Measurements from ENCODE around the gene INSYN1. TPM values are rescaled to one million over a fixed set of nuclear protein-coding genes. Genes with fewer than 3 reads are reported as not detected.

Gene INSYN1
- total and polyA plus RNA-seq, 2 donors (not counting 1 experiment from before 2014, with no cell fraction given): not detected

DNA sequence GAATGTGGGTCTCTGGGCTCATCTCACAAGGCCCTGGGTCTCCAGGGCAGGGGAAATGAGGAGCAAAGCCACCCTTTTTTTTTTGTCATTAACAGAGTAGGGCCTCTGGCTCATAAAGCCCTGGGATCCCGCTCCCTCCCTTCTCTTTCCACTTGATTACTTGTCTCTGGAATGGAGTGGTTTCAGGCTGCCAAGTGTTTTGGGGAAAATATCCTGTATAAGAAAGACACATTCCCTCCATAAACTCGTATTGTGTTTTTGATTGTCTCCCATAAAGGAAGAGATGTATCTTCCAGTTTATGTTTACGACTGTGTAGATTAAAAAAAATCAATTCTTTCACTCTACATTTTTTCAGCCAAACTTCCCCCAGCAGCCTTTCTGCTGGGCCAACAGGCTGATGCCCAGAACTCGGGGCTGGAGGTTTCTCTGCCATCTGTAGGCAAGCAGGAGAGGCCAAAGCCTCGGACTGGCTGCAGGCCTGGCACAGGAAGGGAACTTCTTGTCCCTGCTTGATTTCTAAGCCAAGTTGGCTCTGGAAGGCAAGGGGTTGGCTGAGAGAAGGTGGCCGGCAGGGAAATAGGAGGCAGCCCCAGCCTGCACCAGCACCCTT, 49.4 kb upstream of the INSYN1 start:
- no peaks in the 10 kb centered on the region for H3K4me1 ChIP-seq (ENCODE audit: control insufficient read depth in 2 of 2, insufficient read depth in 2 of 2, low read length in 2 of 2)
- DNase-seq (no peak), ATAC-seq (ENCODE audit: low read depth) (no peak)
- H3K27me3 ChIP-seq (replicated peaks in 1 of 4; ENCODE audit: control extremely low read depth in 1 of 4, control insufficient read depth in 3 of 4, insufficient read depth in 4 of 4, low read length in 3 of 4): no peaks in the 10 kb centered on the region
- Mint-ChIP-seq H3K27ac (no peak overlapping the region), H3K9me3 (ENCODE audit: insufficient read depth) (no peaks in the 10 kb centered on the region), H3K4me1 (no peaks in the 10 kb centered on the region), H3K4me3 (no peak overlapping the region), H3K27me3 (peaks cover 16% of the 10 kb centered on the region)
- no peak overlapping the region for H3K4me3 ChIP-seq (ENCODE audit: control extremely low read depth in 1 of 5, extremely low read depth in 1 of 5, insufficient read depth in 1 of 5, low read depth in 2 of 5, low read length in 4 of 5)
- TF ChIP-seq, protein P1, sequence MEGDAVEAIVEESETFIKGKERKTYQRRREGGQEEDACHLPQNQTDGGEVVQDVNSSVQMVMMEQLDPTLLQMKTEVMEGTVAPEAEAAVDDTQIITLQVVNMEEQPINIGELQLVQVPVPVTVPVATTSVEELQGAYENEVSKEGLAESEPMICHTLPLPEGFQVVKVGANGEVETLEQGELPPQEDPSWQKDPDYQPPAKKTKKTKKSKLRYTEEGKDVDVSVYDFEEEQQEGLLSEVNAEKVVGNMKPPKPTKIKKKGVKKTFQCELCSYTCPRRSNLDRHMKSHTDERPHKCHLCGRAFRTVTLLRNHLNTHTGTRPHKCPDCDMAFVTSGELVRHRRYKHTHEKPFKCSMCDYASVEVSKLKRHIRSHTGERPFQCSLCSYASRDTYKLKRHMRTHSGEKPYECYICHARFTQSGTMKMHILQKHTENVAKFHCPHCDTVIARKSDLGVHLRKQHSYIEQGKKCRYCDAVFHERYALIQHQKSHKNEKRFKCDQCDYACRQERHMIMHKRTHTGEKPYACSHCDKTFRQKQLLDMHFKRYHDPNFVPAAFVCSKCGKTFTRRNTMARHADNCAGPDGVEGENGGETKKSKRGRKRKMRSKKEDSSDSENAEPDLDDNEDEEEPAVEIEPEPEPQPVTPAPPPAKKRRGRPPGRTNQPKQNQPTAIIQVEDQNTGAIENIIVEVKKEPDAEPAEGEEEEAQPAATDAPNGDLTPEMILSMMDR (IDR thresholded peaks at IDR 0.05): no peak
- TF ChIP-seq EZH2 (IDR thresholded peaks at IDR 0.05; ENCODE audit: borderline replicate concordance, insufficient read depth, low read depth, low read length, poor library complexity, severe bottlenecking): no peak
- no peaks in the 10 kb centered on the region for H3K36me3 ChIP-seq (replicated peaks in 1 of 2; ENCODE audit: control extremely low read depth in 1 of 2, control insufficient read depth in 1 of 2, extremely low read depth in 1 of 2, insufficient read depth in 2 of 2, low read length in 1 of 2)
- no peak overlapping the region for H3K27ac ChIP-seq (ENCODE audit: low read length in 2 of 2)
- ChIA-PET CTCF (no interaction called here), POLR2A (no interaction called here)
- intact Hi-C loops (cut with micrococcal nuclease): no loop called here
- no peaks in the 10 kb centered on the region for H3K79me2 ChIP-seq (ENCODE audit: control insufficient read depth, insufficient read depth, low read length)
- no peaks in the 10 kb centered on the region for H4K20me1 ChIP-seq (ENCODE audit: control insufficient read depth, insufficient read depth, low read length, poor library complexity, severe bottlenecking)
- no peaks in the 10 kb centered on the region for H3K9me3 ChIP-seq (ENCODE audit: control extremely low read depth in 1 of 3, control insufficient read depth in 2 of 3, insufficient read depth in 1 of 3, low read length in 2 of 3)
- no peak overlapping the region for H3K9ac ChIP-seq (ENCODE audit: low read length)
- H3K4me2 ChIP-seq (replicated peaks; ENCODE audit: low read depth, low read length, poor library complexity, severe bottlenecking): no peak overlapping the region
- no peak overlapping the region for H2AFZ ChIP-seq (ENCODE audit: insufficient read depth, low read depth, low read length, poor library complexity, severe bottlenecking)
- 85% methylated on average over 3 of the region's 6 CpGs for WGBS (ENCODE audit: insufficient coverage)

DNA sequence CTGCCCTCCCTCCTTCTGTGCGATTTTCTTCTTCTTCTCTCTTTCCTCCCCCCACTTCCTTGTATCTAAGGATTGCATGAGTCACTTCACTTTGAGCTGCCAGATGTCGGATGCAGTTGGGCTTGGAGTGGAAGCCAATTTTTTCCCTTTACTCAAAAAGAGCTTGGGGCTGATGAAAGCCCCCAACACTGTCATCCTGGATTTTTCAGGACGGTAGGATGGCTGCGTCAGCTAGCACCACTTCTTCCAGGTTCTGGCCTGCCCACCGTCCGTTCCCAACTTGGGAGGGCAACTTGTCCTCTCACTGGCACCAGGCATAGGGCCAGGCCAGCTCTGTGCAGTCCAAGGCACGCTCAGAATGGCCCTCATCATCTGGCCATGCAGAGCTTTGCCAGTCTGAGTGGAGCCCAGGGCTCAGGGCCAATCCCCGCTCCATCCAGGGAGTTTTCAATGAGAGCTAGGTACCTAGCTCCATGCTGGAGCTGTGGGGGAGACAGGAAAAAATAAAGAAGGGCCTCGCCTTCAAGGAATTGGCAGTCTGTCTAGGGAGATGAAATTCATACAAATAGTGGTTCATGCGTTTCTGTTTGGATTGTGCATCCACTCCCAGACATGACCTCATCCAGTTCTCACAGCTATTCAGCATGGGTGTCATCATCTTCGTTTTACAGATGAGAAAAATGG, 47.7 kb upstream of the INSYN1 start:
- TF ChIP-seq EZH2 (IDR thresholded peaks at IDR 0.05; ENCODE audit: borderline replicate concordance, insufficient read depth, low read depth, low read length, poor library complexity, severe bottlenecking): no peak
- TF ChIP-seq, protein P1 (IDR thresholded peaks at IDR 0.05): no peak
- Mint-ChIP-seq H3K27me3 (peaks cover 13% of the 10 kb centered on the region), H3K27ac (no peak overlapping the region), H3K4me1 (no peaks in the 10 kb centered on the region), H3K9me3 (ENCODE audit: insufficient read depth) (no peaks in the 10 kb centered on the region), H3K4me3 (no peak overlapping the region)
- no peak for ATAC-seq (ENCODE audit: low read depth)
- Histone ChIP-seq H3K9ac (ENCODE audit: low read length) (no peak overlapping the region), H3K9me3 (ENCODE audit: control extremely low read depth in 1 of 3, control insufficient read depth in 2 of 3, insufficient read depth in 1 of 3, low read length in 2 of 3) (no peaks in the 10 kb centered on the region), H3K79me2 (ENCODE audit: control insufficient read depth, insufficient read depth, low read length) (no peaks in the 10 kb centered on the region), H2AFZ (ENCODE audit: insufficient read depth, low read depth, low read length, poor library complexity, severe bottlenecking) (no peak overlapping the region), H4K20me1 (ENCODE audit: control insufficient read depth, insufficient read depth, low read length, poor library complexity, severe bottlenecking) (no peaks in the 10 kb centered on the region), H3K36me3 (replicated peaks in 1 of 2; ENCODE audit: control extremely low read depth in 1 of 2, control insufficient read depth in 1 of 2, extremely low read depth in 1 of 2, insufficient read depth in 2 of 2, low read length in 1 of 2) (no peaks in the 10 kb centered on the region), H3K27ac (ENCODE audit: low read length in 2 of 2) (no peak overlapping the region), H3K4me3 (ENCODE audit: control extremely low read depth in 1 of 5, extremely low read depth in 1 of 5, insufficient read depth in 1 of 5, low read depth in 2 of 5, low read length in 4 of 5) (no peak overlapping the region), H3K4me1 (ENCODE audit: control insufficient read depth in 2 of 2, insufficient read depth in 2 of 2, low read length in 2 of 2) (no peaks in the 10 kb centered on the region), H3K4me2 (replicated peaks; ENCODE audit: low read depth, low read length, poor library complexity, severe bottlenecking) (no peak overlapping the region), H3K27me3 (replicated peaks in 1 of 4; ENCODE audit: control extremely low read depth in 1 of 4, control insufficient read depth in 3 of 4, insufficient read depth in 4 of 4, low read length in 3 of 4) (no peaks in the 10 kb centered on the region)
- ChIA-PET CTCF (no interaction called here), POLR2A (no interaction called here)
- intact Hi-C loops (cut with micrococcal nuclease): no loop called here
- DNase-seq: no peak
- WGBS (ENCODE audit: insufficient coverage): 67% methylated on average over 9 of the region's 11 CpGs
